Measurements from ENCODE around the gene MRPL11. TPM values are rescaled to one million over a fixed set of nuclear protein-coding genes. Genes with fewer than 3 reads are reported as not detected.

Gene MRPL11
- total and polyA plus RNA-seq, 2 experiments from 2014 or later, result 139 to 237 TPM

DNA sequence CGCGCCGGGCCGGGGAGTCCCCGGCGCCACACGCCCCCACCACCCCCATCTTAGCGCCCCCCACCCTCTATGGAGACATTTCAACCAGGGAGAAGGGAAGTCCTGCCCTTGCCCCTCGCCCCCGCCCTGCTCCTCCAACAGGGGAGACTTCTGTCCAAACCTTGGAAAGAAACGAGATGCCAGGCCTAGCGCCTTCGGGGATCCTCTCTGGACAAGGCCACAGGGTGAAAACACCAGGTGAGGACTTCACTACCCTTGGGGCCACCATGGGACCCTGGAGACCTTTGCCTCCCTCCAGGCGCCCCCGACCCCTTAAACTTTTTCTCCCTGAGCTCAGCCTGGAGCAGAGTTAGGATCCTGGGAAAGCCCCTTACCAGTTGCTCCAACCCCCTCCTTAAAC lies 29.4 kb downstream of the MRPL11 start (continued):
- TF ChIP-seq ZNF462 (CRISPR knock-in tag; IDR thresholded peaks at IDR 0.05) (no peak), REST (IDR thresholded peaks at IDR 0.05; ENCODE audit: unreplicated experiment) (no peak)

DNA sequence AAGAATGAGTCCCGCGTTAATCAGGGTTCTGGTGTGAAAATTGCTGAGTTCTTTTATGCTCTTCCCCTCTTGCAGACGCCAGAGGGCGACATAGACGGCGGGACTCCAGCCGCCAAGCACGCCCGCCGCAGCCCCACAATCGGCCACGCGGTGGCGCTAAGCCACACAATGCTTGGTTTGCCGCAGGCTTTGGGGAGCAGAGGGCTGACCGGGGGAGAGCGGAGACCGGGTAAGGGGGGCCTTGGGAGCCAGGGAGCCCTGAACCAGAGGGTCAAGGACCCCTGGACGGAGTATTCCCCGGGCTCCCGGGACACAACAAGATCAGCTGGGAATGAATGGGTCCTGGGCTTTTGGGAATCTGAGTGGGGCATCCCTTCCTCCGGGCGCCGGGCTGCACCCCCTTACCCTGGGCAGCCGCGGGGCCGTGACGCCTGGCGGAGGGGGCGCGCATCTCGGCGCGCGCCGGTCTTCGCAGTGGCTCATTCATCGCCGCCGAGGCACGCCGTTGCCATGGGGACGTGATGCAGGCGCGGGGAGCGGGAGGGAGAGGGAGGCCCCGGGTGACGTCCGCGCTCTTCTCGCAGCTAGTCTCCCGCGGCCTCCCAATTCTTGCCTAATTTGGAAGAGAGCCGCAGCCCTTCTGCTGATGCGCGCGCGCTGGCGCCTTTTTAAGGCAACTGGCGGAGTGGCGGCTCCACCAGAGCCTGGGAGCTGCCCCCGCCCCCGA lies 30.0 kb downstream of the MRPL11 start:
- H2AFZ ChIP-seq, result 0 out of 2 replicates have a peak overlapping the region, but pooled peaks have one; percentile 74
- Mint-ChIP-seq H3K4me1 (peaks cover 21% of the 10 kb centered on the region), H3K27me3 (ENCODE audit: insufficient read depth, low read depth, poor library complexity) (peaks cover 3% of the 10 kb centered on the region), H3K36me3 (ENCODE audit: low read depth) (peaks cover 2% of the 10 kb centered on the region; the same call in 1 of the 3 replicates), H3K4me3 (peak overlapping the region; percentile 65), H3K27ac (no peak overlapping the region), H3K9me3 (no peaks in the 10 kb centered on the region)
- ATAC-seq, result peak; percentile 79
- peaks cover 9% of the 10 kb centered on the region; the same call in 1 of the 2 replicates for H3K79me2 ChIP-seq (replicated peaks; ENCODE audit: insufficient read depth)
- H3K9me2 ChIP-seq (ENCODE audit: insufficient read depth), result no peaks in the 10 kb centered on the region
- H3K4me1 ChIP-seq (ENCODE audit: insufficient read depth), result peaks cover 19% of the 10 kb centered on the region
- H3F3A ChIP-seq (replicated peaks; ENCODE audit: low read depth), result peaks cover 14% of the 10 kb centered on the region
- H3K4me3 ChIP-seq, result peak overlapping the region; percentile 70
- peak overlapping the region; percentile 80 for H3K4me2 ChIP-seq
- H3K27me3 ChIP-seq (ENCODE audit: insufficient read depth), result no peaks in the 10 kb centered on the region
- H3K36me3 ChIP-seq (ENCODE audit: insufficient read depth), result no peaks in the 10 kb centered on the region
- no peaks in the 10 kb centered on the region for H4K20me1 ChIP-seq (replicated peaks; ENCODE audit: insufficient read depth)
- H3K27ac ChIP-seq (ENCODE audit: low read depth), result peak overlapping the region; percentile 59; the same call in 1 of the 2 replicates
- peak; percentile 98 for DNase-seq (ENCODE audit: low spot score)
- TF ChIP-seq JUNB (IDR thresholded peaks at IDR 0.05; ENCODE audit: unreplicated experiment) (no peak), ZNF331 (CRISPR knock-in tag; IDR thresholded peaks at IDR 0.05; ENCODE audit: low read depth) (no peak), STAT1 (IDR thresholded peaks at IDR 0.05; ENCODE audit: unreplicated experiment) (no peak)

Data from GM23338 (cell line).